Measurements from ENCODE around the gene NBEAL2. TPM values are rescaled to one million over a fixed set of nuclear protein-coding genes. Genes with fewer than 3 reads are reported as not detected.
A peak's percentile ranks its signal among the peaks of the same experiment; 100 is the strongest.

Gene NBEAL2
- total RNA-seq, 3 donors from 2014 or later = 75.5 to 86.9 (median 80.7) TPM

GRCh38 chr3:46939578-46940445 lies 39.7 kb upstream of the NBEAL2 start:
- Mint-ChIP-seq H3K9me3 (no peaks in the 10 kb centered on the region), H3K4me3 (no peak overlapping the region)
- no peak for DNase-seq

GRCh38 chr3:46942076-46942475 lies 37.4 kb upstream of the NBEAL2 start:
- Mint-ChIP-seq H3K27me3 (ENCODE audit: low read depth) (no peaks in the 10 kb centered on the region), H3K4me1 (ENCODE audit: low read depth) (peaks cover 70% of the 10 kb centered on the region), H3K4me3 (no peak overlapping the region), H3K36me3 (ENCODE audit: insufficient read depth) (peaks cover 39% of the 10 kb centered on the region), H3K9me3 (no peaks in the 10 kb centered on the region)
- no peak for ATAC-seq
- DNase-seq = no peak

More at GRCh38 chr3:46939578-46940445, 39.7 kb upstream of the NBEAL2 start:
- Mint-ChIP-seq H3K4me1 (ENCODE audit: low read depth) (peaks cover 52% of the 10 kb centered on the region), H3K36me3 (ENCODE audit: insufficient read depth) (peaks cover 28% of the 10 kb centered on the region), H3K27me3 (ENCODE audit: low read depth) (no peaks in the 10 kb centered on the region)
- ATAC-seq = no peak

GRCh38 chr3:46942481-46943236 lies 36.8 kb upstream of the NBEAL2 start:
- peaks cover 41% of the 10 kb centered on the region for H3K36me3 Mint-ChIP-seq (ENCODE audit: insufficient read depth)
- no peaks in the 10 kb centered on the region for H3K9me3 Mint-ChIP-seq
- DNase-seq = no peak
- H3K27me3 Mint-ChIP-seq (ENCODE audit: low read depth) = no peaks in the 10 kb centered on the region
- H3K4me1 Mint-ChIP-seq (ENCODE audit: low read depth) = peaks cover 74% of the 10 kb centered on the region
- no peak for ATAC-seq
- H3K4me3 Mint-ChIP-seq = no peak overlapping the region

- Mint-ChIP-seq H3K36me3 (ENCODE audit: insufficient read depth) (peaks cover 37% of the 10 kb centered on the region), H3K4me3 (no peak overlapping the region), H3K9me3 (no peaks in the 10 kb centered on the region), H3K4me1 (ENCODE audit: low read depth) (peaks cover 76% of the 10 kb centered on the region), H3K27me3 (ENCODE audit: low read depth) (no peaks in the 10 kb centered on the region)
- no peak for DNase-seq
- no peak for ATAC-seq
Measured at GRCh38 chr3:46943237-46944187, 36.0 kb upstream of the NBEAL2 start.

- no peaks in the 10 kb centered on the region for H3K9me3 Mint-ChIP-seq
- ATAC-seq (no peak), DNase-seq (no peak)
- peaks cover 32% of the 10 kb centered on the region for H3K36me3 Mint-ChIP-seq (ENCODE audit: insufficient read depth)
- H3K4me1 Mint-ChIP-seq (ENCODE audit: low read depth) = peaks cover 78% of the 10 kb centered on the region
- H3K4me3 Mint-ChIP-seq = no peak overlapping the region
- H3K27me3 Mint-ChIP-seq (ENCODE audit: low read depth) = no peaks in the 10 kb centered on the region
Measured at GRCh38 chr3:46944191-46944590, 35.3 kb upstream of the NBEAL2 start.

GRCh38 chr3:46946416-46946815 lies 33.0 kb upstream of the NBEAL2 start:
- H3K36me3 Mint-ChIP-seq (ENCODE audit: insufficient read depth) = peaks cover 22% of the 10 kb centered on the region
- H3K27me3 Mint-ChIP-seq (ENCODE audit: low read depth) = no peaks in the 10 kb centered on the region
- no peak for ATAC-seq
- peaks cover 85% of the 10 kb centered on the region for H3K4me1 Mint-ChIP-seq (ENCODE audit: low read depth)
- H3K9me3 Mint-ChIP-seq = no peaks in the 10 kb centered on the region
- DNase-seq = no peak
- peak overlapping the region; percentile 3 for H3K4me3 Mint-ChIP-seq

GRCh38 chr3:46946856-46947545 lies 32.5 kb upstream of the NBEAL2 start:
- H3K36me3 Mint-ChIP-seq (ENCODE audit: insufficient read depth) = peaks cover 23% of the 10 kb centered on the region
- H3K27me3 Mint-ChIP-seq (ENCODE audit: low read depth) = no peaks in the 10 kb centered on the region
- H3K9me3 Mint-ChIP-seq = no peaks in the 10 kb centered on the region

GRCh38 chr3:46947546-46947901 lies 31.9 kb upstream of the NBEAL2 start:
- H3K9me3 Mint-ChIP-seq = no peaks in the 10 kb centered on the region
- DNase-seq (no peak), ATAC-seq (peak; percentile 3 to 5)
- peak overlapping the region; percentile 76 for H3K4me3 Mint-ChIP-seq
- peaks cover 91% of the 10 kb centered on the region for H3K4me1 Mint-ChIP-seq (ENCODE audit: low read depth)
- H3K36me3 Mint-ChIP-seq (ENCODE audit: insufficient read depth) = peaks cover 28% of the 10 kb centered on the region
- no peaks in the 10 kb centered on the region for H3K27me3 Mint-ChIP-seq (ENCODE audit: low read depth)

More at GRCh38 chr3:46946856-46947545, 32.5 kb upstream of the NBEAL2 start:
- DNase-seq = peak; percentile 57
- peak overlapping the region; percentile 76 for H3K4me3 Mint-ChIP-seq
- peaks cover 88% of the 10 kb centered on the region for H3K4me1 Mint-ChIP-seq (ENCODE audit: low read depth)
- peak; percentile 71 to 73 for ATAC-seq

GRCh38 chr3:46947981-46948791 lies 31.3 kb upstream of the NBEAL2 start:
- Mint-ChIP-seq H3K4me3 (peak overlapping the region; percentile 76), H3K4me1 (ENCODE audit: low read depth) (peaks cover 93% of the 10 kb centered on the region), H3K36me3 (ENCODE audit: insufficient read depth) (peaks cover 29% of the 10 kb centered on the region), H3K9me3 (no peaks in the 10 kb centered on the region), H3K27me3 (ENCODE audit: low read depth) (no peaks in the 10 kb centered on the region)
- DNase-seq (peak; percentile 63), ATAC-seq (peak; percentile 80 to 83)

GRCh38 chr3:46948830-46949671 lies 30.4 kb upstream of the NBEAL2 start:
- Mint-ChIP-seq H3K9me3 (no peaks in the 10 kb centered on the region), H3K4me1 (ENCODE audit: low read depth) (peaks cover 95% of the 10 kb centered on the region), H3K4me3 (peak overlapping the region; percentile 63), H3K36me3 (ENCODE audit: insufficient read depth) (peaks cover 29% of the 10 kb centered on the region), H3K27me3 (ENCODE audit: low read depth) (no peaks in the 10 kb centered on the region)
- DNase-seq (no peak), ATAC-seq (no peak)

- no peak for ATAC-seq
- no peak for DNase-seq
- no peaks in the 10 kb centered on the region for H3K9me3 Mint-ChIP-seq
- no peaks in the 10 kb centered on the region for H3K27me3 Mint-ChIP-seq (ENCODE audit: low read depth)
- H3K4me3 Mint-ChIP-seq = no peak overlapping the region
- peaks cover 95% of the 10 kb centered on the region for H3K4me1 Mint-ChIP-seq (ENCODE audit: low read depth)
- peaks cover 30% of the 10 kb centered on the region for H3K36me3 Mint-ChIP-seq (ENCODE audit: insufficient read depth)
Measured at GRCh38 chr3:46950177-46950576, 29.3 kb upstream of the NBEAL2 start.

- Mint-ChIP-seq H3K4me3 (no peak overlapping the region), H3K9me3 (no peaks in the 10 kb centered on the region), H3K36me3 (ENCODE audit: insufficient read depth) (peaks cover 31% of the 10 kb centered on the region), H3K4me1 (ENCODE audit: low read depth) (peaks cover 95% of the 10 kb centered on the region), H3K27me3 (ENCODE audit: low read depth) (no peaks in the 10 kb centered on the region)
- ATAC-seq = no peak
- no peak for DNase-seq
Measured at GRCh38 chr3:46950650-46951241, 28.7 kb upstream of the NBEAL2 start.
